SK-N-SH treated with all-trans-retinoic acid at 6 μM for 48 hours (cell line): ENCODE data around the gene CALR3.

Experiments used
- ARNTL ChIP-seq: fragments of 450-650 bp; formaldehyde crosslinking; IDR thresholded peaks from 2 replicates; pipeline ENCODE4 v1.5.0; 2020; ENCODE audit warnings: low read depth, mild to moderate bottlenecking, moderate library complexity, borderline replicate concordance
- ISL1 ChIP-seq: fragments of 250-450 bp; sonication (Bioruptor Pico); IDR thresholded peaks from 2 replicates; pipeline ENCODE4 v2.1.2; 2022; ENCODE audit warnings: mild to moderate bottlenecking, moderate library complexity
- SNAI2 ChIP-seq: fragments of 250-450 bp; sonication (Bioruptor Pico); IDR thresholded peaks from 2 replicates; pipeline ENCODE4 v1.5.0; 2020; ENCODE audit warnings: mild to moderate bottlenecking, moderate library complexity
- ZNF8 ChIP-seq: fragments of 450-650 bp; formaldehyde crosslinking; IDR thresholded peaks from 2 replicates; pipeline ENCODE4 v1.5.0; 2020; ENCODE audit warnings: mild to moderate bottlenecking, moderate library complexity
- TF ChIP-seq, protein P1 (sequence below): fragments of 250-450 bp; sonication (Bioruptor Pico); IDR thresholded peaks from 2 replicates; pipeline ENCODE4 v1.8.0; 2020; ENCODE audit warnings: mild to moderate bottlenecking, moderate library complexity, borderline replicate concordance
- TF ChIP-seq, protein P2 (sequence below): fragments of 250-450 bp; sonication (Bioruptor Pico); IDR thresholded peaks from 2 replicates; pipeline ENCODE4 v1.5.1; 2021; ENCODE audit warnings: mild to moderate bottlenecking, moderate library complexity
- TF ChIP-seq, protein P3 (sequence below): fragments of 250-450 bp; sonication (Bioruptor Pico); IDR thresholded peaks from 2 replicates; pipeline ENCODE4 v1.5.1; 2020; ENCODE audit warnings: low read depth, mild to moderate bottlenecking, moderate library complexity

DNA sequence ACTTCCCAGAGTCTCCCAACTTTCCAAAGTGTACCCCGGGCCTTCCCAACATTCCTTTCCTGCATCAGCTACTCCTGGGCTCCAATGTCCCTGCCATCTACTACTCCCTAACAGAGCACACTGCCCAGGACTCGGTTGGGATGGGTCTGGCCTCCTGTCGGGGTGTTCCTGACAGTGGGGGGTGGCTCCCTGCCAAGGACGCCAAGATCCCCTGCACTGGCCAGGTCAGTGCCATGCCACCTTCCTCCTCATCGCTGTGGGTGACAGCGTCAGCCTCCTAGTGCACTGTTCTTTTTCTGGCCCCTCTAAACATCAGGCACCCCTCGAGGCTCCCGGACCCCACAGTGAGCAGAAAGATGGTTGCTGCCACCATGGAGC lies 38.0 kb downstream of the CALR3 start:
- TF ChIP-seq, protein P1, sequence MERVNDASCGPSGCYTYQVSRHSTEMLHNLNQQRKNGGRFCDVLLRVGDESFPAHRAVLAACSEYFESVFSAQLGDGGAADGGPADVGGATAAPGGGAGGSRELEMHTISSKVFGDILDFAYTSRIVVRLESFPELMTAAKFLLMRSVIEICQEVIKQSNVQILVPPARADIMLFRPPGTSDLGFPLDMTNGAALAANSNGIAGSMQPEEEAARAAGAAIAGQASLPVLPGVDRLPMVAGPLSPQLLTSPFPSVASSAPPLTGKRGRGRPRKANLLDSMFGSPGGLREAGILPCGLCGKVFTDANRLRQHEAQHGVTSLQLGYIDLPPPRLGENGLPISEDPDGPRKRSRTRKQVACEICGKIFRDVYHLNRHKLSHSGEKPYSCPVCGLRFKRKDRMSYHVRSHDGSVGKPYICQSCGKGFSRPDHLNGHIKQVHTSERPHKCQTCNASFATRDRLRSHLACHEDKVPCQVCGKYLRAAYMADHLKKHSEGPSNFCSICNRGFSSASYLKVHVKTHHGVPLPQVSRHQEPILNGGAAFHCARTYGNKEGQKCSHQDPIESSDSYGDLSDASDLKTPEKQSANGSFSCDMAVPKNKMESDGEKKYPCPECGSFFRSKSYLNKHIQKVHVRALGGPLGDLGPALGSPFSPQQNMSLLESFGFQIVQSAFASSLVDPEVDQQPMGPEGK, result no peak
- TF ChIP-seq SNAI2 (CRISPR knock-in tag) (no peak), ARNTL (no peak), ISL1 (CRISPR knock-in tag) (no peak), ZNF8 (CRISPR knock-in tag) (no peak)
- TF ChIP-seq, protein P2, sequence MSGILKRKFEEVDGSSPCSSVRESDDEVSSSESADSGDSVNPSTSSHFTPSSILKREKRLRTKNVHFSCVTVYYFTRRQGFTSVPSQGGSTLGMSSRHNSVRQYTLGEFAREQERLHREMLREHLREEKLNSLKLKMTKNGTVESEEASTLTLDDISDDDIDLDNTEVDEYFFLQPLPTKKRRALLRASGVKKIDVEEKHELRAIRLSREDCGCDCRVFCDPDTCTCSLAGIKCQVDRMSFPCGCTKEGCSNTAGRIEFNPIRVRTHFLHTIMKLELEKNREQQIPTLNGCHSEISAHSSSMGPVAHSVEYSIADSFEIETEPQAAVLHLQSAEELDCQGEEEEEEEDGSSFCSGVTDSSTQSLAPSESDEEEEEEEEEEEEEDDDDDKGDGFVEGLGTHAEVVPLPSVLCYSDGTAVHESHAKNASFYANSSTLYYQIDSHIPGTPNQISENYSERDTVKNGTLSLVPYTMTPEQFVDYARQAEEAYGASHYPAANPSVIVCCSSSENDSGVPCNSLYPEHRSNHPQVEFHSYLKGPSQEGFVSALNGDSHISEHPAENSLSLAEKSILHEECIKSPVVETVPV, result no peak
- TF ChIP-seq, protein P3, sequence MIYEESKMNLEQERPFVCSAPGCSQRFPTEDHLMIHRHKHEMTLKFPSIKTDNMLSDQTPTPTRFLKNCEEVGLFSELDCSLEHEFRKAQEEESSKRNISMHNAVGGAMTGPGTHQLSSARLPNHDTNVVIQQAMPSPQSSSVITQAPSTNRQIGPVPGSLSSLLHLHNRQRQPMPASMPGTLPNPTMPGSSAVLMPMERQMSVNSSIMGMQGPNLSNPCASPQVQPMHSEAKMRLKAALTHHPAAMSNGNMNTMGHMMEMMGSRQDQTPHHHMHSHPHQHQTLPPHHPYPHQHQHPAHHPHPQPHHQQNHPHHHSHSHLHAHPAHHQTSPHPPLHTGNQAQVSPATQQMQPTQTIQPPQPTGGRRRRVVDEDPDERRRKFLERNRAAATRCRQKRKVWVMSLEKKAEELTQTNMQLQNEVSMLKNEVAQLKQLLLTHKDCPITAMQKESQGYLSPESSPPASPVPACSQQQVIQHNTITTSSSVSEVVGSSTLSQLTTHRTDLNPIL (CRISPR knock-in tag), result no peak
